Right lobe of liver (tissue), 4 donors: Measurements from ENCODE around the gene HNRNPD.

Source experiments
- POLR2A ChIP-seq: fragments of 450-650 bp; IDR thresholded peaks from one replicate; pipeline ENCODE4 v1.6.1; 2017; ENCODE audit warnings: antibody characterized with exemption, mild to moderate bottlenecking
- TF ChIP-seq, protein P1 (sequence below), 4 donors: fragments of 200-600 bp in 3 of 4; fragments of 450-650 bp in 1 of 4; IDR thresholded peaks; one replicate each; pipeline versions ENCODE4 v1.5.1 to v1.8.0; 2016 to 2022; ENCODE audit warnings: antibody characterized with exemption in 4 of 4, mild to moderate bottlenecking in 2 of 4
- donor health status: DM: no; HTN: no; CAD: no.
- donor health status: DM: no; HTN: no; CAD: no.
- donor health status: DM: no; HTN: yes; CAD: no.

DNA sequence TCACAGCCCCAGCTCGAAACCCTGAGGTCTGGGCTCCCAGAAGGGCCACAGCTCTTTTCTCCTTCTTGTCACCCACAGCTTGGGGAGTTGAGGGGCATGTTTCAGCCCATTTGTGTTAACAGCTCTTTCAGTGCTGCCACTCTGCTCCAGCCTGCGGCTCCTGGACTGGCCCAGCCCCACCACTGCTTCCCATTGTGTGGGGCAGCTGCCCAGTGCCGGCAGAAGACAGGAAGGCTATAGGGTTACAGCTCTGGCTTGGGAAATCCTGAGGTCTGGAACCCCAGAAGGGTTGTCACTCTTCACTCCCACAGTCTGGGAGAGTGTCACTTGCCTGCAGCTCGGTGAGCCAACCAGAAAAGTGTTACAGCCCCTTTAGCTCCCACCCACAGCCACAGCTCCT, 7.0 kb upstream of the HNRNPD start:
- TF ChIP-seq, protein P1, sequence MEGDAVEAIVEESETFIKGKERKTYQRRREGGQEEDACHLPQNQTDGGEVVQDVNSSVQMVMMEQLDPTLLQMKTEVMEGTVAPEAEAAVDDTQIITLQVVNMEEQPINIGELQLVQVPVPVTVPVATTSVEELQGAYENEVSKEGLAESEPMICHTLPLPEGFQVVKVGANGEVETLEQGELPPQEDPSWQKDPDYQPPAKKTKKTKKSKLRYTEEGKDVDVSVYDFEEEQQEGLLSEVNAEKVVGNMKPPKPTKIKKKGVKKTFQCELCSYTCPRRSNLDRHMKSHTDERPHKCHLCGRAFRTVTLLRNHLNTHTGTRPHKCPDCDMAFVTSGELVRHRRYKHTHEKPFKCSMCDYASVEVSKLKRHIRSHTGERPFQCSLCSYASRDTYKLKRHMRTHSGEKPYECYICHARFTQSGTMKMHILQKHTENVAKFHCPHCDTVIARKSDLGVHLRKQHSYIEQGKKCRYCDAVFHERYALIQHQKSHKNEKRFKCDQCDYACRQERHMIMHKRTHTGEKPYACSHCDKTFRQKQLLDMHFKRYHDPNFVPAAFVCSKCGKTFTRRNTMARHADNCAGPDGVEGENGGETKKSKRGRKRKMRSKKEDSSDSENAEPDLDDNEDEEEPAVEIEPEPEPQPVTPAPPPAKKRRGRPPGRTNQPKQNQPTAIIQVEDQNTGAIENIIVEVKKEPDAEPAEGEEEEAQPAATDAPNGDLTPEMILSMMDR (IDR thresholded peaks at IDR 0.05): no peak
- TF ChIP-seq POLR2A: no peak
